ENCODE results near the gene CALN1. TPM values are rescaled to one million over a fixed set of nuclear protein-coding genes. Genes with fewer than 3 reads are reported as not detected.

Gene CALN1
- polyA plus RNA-seq, 1 donor from 2014 or later: 7.8 TPM

GRCh38 chr7:72023926-72024325, 388.2 kb downstream of the CALN1 start:
- H3K4me3 ChIP-seq (ENCODE audit: low read length): no peak overlapping the region
- no peaks in the 10 kb centered on the region for H3K27me3 ChIP-seq (ENCODE audit: insufficient read depth, low read depth, low read length)
- H3K27ac ChIP-seq (ENCODE audit: low read length): no peak overlapping the region
- H3K4me2 ChIP-seq (ENCODE audit: low read length): no peak overlapping the region
- H3K9ac ChIP-seq (ENCODE audit: low read length): no peak overlapping the region
- no peaks in the 10 kb centered on the region for H3F3A ChIP-seq (ENCODE audit: insufficient read depth, low read length, poor library complexity, severe bottlenecking)
- no peaks in the 10 kb centered on the region for H3K9me3 ChIP-seq (ENCODE audit: low read length)
- TF ChIP-seq, protein P1, sequence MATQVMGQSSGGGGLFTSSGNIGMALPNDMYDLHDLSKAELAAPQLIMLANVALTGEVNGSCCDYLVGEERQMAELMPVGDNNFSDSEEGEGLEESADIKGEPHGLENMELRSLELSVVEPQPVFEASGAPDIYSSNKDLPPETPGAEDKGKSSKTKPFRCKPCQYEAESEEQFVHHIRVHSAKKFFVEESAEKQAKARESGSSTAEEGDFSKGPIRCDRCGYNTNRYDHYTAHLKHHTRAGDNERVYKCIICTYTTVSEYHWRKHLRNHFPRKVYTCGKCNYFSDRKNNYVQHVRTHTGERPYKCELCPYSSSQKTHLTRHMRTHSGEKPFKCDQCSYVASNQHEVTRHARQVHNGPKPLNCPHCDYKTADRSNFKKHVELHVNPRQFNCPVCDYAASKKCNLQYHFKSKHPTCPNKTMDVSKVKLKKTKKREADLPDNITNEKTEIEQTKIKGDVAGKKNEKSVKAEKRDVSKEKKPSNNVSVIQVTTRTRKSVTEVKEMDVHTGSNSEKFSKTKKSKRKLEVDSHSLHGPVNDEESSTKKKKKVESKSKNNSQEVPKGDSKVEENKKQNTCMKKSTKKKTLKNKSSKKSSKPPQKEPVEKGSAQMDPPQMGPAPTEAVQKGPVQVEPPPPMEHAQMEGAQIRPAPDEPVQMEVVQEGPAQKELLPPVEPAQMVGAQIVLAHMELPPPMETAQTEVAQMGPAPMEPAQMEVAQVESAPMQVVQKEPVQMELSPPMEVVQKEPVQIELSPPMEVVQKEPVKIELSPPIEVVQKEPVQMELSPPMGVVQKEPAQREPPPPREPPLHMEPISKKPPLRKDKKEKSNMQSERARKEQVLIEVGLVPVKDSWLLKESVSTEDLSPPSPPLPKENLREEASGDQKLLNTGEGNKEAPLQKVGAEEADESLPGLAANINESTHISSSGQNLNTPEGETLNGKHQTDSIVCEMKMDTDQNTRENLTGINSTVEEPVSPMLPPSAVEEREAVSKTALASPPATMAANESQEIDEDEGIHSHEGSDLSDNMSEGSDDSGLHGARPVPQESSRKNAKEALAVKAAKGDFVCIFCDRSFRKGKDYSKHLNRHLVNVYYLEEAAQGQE (IDR thresholded peaks at IDR 0.05; ENCODE audit: borderline replicate concordance): no peak
- TF ChIP-seq MXI1 (conservative IDR thresholded peaks at IDR 0.05; ENCODE audit: poor library complexity, severe bottlenecking) (no peak), SMC3 (conservative IDR thresholded peaks at IDR 0.05; ENCODE audit: poor library complexity) (no peak), EP300 (conservative IDR thresholded peaks at IDR 0.05; ENCODE audit: poor library complexity, severe bottlenecking) (no peak), EZH2 (IDR thresholded peaks at IDR 0.05; ENCODE audit: borderline replicate concordance, insufficient read depth, low read length, poor library complexity, severe bottlenecking) (no peak), RAD21 (conservative IDR thresholded peaks at IDR 0.05) (no peak), TAF1 (IDR thresholded peaks at IDR 0.05; ENCODE audit: low read depth) (no peak), POLR2AphosphoS5 (IDR thresholded peaks at IDR 0.05) (no peak)
- TF ChIP-seq, protein P2, sequence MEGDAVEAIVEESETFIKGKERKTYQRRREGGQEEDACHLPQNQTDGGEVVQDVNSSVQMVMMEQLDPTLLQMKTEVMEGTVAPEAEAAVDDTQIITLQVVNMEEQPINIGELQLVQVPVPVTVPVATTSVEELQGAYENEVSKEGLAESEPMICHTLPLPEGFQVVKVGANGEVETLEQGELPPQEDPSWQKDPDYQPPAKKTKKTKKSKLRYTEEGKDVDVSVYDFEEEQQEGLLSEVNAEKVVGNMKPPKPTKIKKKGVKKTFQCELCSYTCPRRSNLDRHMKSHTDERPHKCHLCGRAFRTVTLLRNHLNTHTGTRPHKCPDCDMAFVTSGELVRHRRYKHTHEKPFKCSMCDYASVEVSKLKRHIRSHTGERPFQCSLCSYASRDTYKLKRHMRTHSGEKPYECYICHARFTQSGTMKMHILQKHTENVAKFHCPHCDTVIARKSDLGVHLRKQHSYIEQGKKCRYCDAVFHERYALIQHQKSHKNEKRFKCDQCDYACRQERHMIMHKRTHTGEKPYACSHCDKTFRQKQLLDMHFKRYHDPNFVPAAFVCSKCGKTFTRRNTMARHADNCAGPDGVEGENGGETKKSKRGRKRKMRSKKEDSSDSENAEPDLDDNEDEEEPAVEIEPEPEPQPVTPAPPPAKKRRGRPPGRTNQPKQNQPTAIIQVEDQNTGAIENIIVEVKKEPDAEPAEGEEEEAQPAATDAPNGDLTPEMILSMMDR (IDR thresholded peaks at IDR 0.05; ENCODE audit: poor library complexity, severe bottlenecking): no peak
- H3K79me2 ChIP-seq (replicated peaks; ENCODE audit: insufficient read depth, low read length): no peaks in the 10 kb centered on the region
- no peaks in the 10 kb centered on the region for H3K36me3 ChIP-seq (ENCODE audit: insufficient read depth, low read length)
- H3K9me2 ChIP-seq (ENCODE audit: insufficient read depth, low read length): no peaks in the 10 kb centered on the region
- no peak overlapping the region for H2AFZ ChIP-seq (ENCODE audit: low read depth, low read length)
- H4K20me1 ChIP-seq (ENCODE audit: insufficient read depth): no peaks in the 10 kb centered on the region

- Histone ChIP-seq H3K27me3 (ENCODE audit: insufficient read depth, low read depth, low read length) (no peaks in the 10 kb centered on the region), H3K9me3 (ENCODE audit: low read length) (no peaks in the 10 kb centered on the region), H3K9me2 (ENCODE audit: insufficient read depth, low read length) (no peaks in the 10 kb centered on the region), H3F3A (ENCODE audit: insufficient read depth, low read length, poor library complexity, severe bottlenecking) (no peaks in the 10 kb centered on the region), H3K79me2 (replicated peaks; ENCODE audit: insufficient read depth, low read length) (no peaks in the 10 kb centered on the region), H3K4me2 (ENCODE audit: low read length) (no peak overlapping the region), H3K9ac (ENCODE audit: low read length) (no peak overlapping the region), H2AFZ (ENCODE audit: low read depth, low read length) (no peak overlapping the region), H3K27ac (ENCODE audit: low read length) (no peak overlapping the region), H3K36me3 (ENCODE audit: insufficient read depth, low read length) (no peaks in the 10 kb centered on the region), H3K4me3 (ENCODE audit: low read length) (no peak overlapping the region), H4K20me1 (ENCODE audit: insufficient read depth) (no peaks in the 10 kb centered on the region)
- TF ChIP-seq RAD21 (conservative IDR thresholded peaks at IDR 0.05) (no peak), SMC3 (conservative IDR thresholded peaks at IDR 0.05; ENCODE audit: poor library complexity) (no peak), TAF1 (IDR thresholded peaks at IDR 0.05; ENCODE audit: low read depth) (no peak), MXI1 (conservative IDR thresholded peaks at IDR 0.05; ENCODE audit: poor library complexity, severe bottlenecking) (no peak), EP300 (conservative IDR thresholded peaks at IDR 0.05; ENCODE audit: poor library complexity, severe bottlenecking) (no peak), POLR2AphosphoS5 (IDR thresholded peaks at IDR 0.05) (no peak), EZH2 (IDR thresholded peaks at IDR 0.05; ENCODE audit: borderline replicate concordance, insufficient read depth, low read length, poor library complexity, severe bottlenecking) (no peak)
- TF ChIP-seq, protein P1 (IDR thresholded peaks at IDR 0.05; ENCODE audit: borderline replicate concordance): no peak
- TF ChIP-seq, protein P2 (IDR thresholded peaks at IDR 0.05; ENCODE audit: poor library complexity, severe bottlenecking): no peak
These were observed 390.4 kb downstream of the CALN1 start for GRCh38 chr7:72021716-72022115.

All from neural cell (in vitro differentiated cells).